Raji (cell line): ENCODE data around the gene NBDY.

Source experiments
- POLR2A ChIP-seq: IDR thresholded peaks from 2 replicates; pipeline ENCODE4 v1.6.1; 2011; ENCODE audit warnings: low read depth, low read length, control low read depth; ENCODE audit not compliant: insufficient read depth

Gene NBDY

GRCh38 chrX:56786889-56787733, 58.1 kb downstream of the NBDY start:
- no peak for TF ChIP-seq POLR2A

GRCh38 chrX:56787734-56788152, 58.7 kb downstream of the NBDY start:
- TF ChIP-seq POLR2A, result no peak

GRCh38 chrX:56788229-56788628, 59.2 kb downstream of the NBDY start:
- TF ChIP-seq POLR2A, result no peak

- no peak for TF ChIP-seq POLR2A
Observed at GRCh38 chrX:56788717-56789122, 59.7 kb downstream of the NBDY start.

- TF ChIP-seq POLR2A, result no peak
Observed at GRCh38 chrX:56789518-56790070, 60.6 kb downstream of the NBDY start.

- TF ChIP-seq POLR2A, result no peak
Observed at GRCh38 chrX:56790778-56791177, 61.7 kb downstream of the NBDY start.

- no peak for TF ChIP-seq POLR2A
Observed at GRCh38 chrX:56791456-56791855, 62.4 kb downstream of the NBDY start.

- TF ChIP-seq POLR2A, result no peak
Observed at GRCh38 chrX:56792270-56793111, 63.4 kb downstream of the NBDY start.

- no peak for TF ChIP-seq POLR2A
Observed at GRCh38 chrX:56793112-56793430, 64.0 kb downstream of the NBDY start.

GRCh38 chrX:56793521-56794320, 64.7 kb downstream of the NBDY start:
- no peak for TF ChIP-seq POLR2A

- no peak for TF ChIP-seq POLR2A
Observed at GRCh38 chrX:56794404-56795230, 65.6 kb downstream of the NBDY start.

GRCh38 chrX:56795309-56795868, 66.3 kb downstream of the NBDY start:
- no peak for TF ChIP-seq POLR2A

GRCh38 chrX:56796641-56797395, 67.8 kb downstream of the NBDY start:
- TF ChIP-seq POLR2A, result no peak
